KBM-7 (cell line): ENCODE measurements around the gene NTRK3.

ENCODE experiments used
- DNase-seq: peaks from one replicate; pipeline ENCODE4 v3.0.0-alpha.2; 2015
- in situ Hi-C: fragments of 300-500 bp; cut with MboI; formaldehyde crosslinking; loops from 2 replicates; pipeline ENCODE4 v1.14.3; 2020; ENCODE audit warnings: low sequenced_read_pairs, low pct_unique_long_range_greater_than_20kb, mixed read lengths

Gene NTRK3

GRCh38 chr15:88020806-88021205, 235.7 kb downstream of the NTRK3 start:
- DNase-seq: no peak
- in situ Hi-C loops: no loop called here

- in situ Hi-C loops: no loop called here
- DNase-seq: no peak
Measured at GRCh38 chr15:88019656-88020055, 236.9 kb downstream of the NTRK3 start.

- DNase-seq: no peak
- in situ Hi-C loops: no loop called here
Measured at GRCh38 chr15:88018869-88019641, 237.5 kb downstream of the NTRK3 start.

- in situ Hi-C loops: no loop called here
Measured at GRCh38 chr15:88017753-88018152, 238.8 kb downstream of the NTRK3 start.

GRCh38 chr15:88016406-88016805, 240.1 kb downstream of the NTRK3 start:
- in situ Hi-C loops: no loop called here
- no peak for DNase-seq

More at GRCh38 chr15:88017753-88018152, 238.8 kb downstream of the NTRK3 start:
- DNase-seq: no peak

GRCh38 chr15:88015228-88015860, 241.2 kb downstream of the NTRK3 start:
- no peak for DNase-seq
- in situ Hi-C loops: no loop called here

- in situ Hi-C loops: no loop called here
- DNase-seq: no peak
Measured at GRCh38 chr15:88014454-88015160, 241.9 kb downstream of the NTRK3 start.

GRCh38 chr15:88013111-88013510, 243.4 kb downstream of the NTRK3 start:
- DNase-seq: no peak
- in situ Hi-C loops: no loop called here

GRCh38 chr15:88012688-88013087, 243.9 kb downstream of the NTRK3 start:
- DNase-seq: no peak
- in situ Hi-C loops: no loop called here

GRCh38 chr15:88012233-88012632, 244.3 kb downstream of the NTRK3 start:
- in situ Hi-C loops: no loop called here
- DNase-seq: no peak

- DNase-seq: no peak
- in situ Hi-C loops: no loop called here
Measured at GRCh38 chr15:88011533-88011932, 245.0 kb downstream of the NTRK3 start.

GRCh38 chr15:88006146-88006545, 250.4 kb downstream of the NTRK3 start:
- in situ Hi-C loops: no loop called here

GRCh38 chr15:88004399-88004798, 252.1 kb downstream of the NTRK3 start:
- no peak for DNase-seq
- in situ Hi-C loops: no loop called here

More at GRCh38 chr15:88006146-88006545, 250.4 kb downstream of the NTRK3 start:
- no peak for DNase-seq

GRCh38 chr15:88003541-88004327, 252.8 kb downstream of the NTRK3 start:
- DNase-seq: no peak
- in situ Hi-C loops: no loop called here

GRCh38 chr15:88002706-88003105, 253.8 kb downstream of the NTRK3 start:
- peak; percentile 3 for DNase-seq
- in situ Hi-C loops: no loop called here

GRCh38 chr15:87998630-87999029, 257.9 kb downstream of the NTRK3 start:
- DNase-seq: no peak
- in situ Hi-C loops: no loop called here

- in situ Hi-C loops: no loop called here
- DNase-seq: no peak
Measured at GRCh38 chr15:87986776-87987175, 269.8 kb downstream of the NTRK3 start.

- no peak for DNase-seq
- in situ Hi-C loops: no loop called here
Measured at GRCh38 chr15:87985451-87985850, 271.1 kb downstream of the NTRK3 start.

GRCh38 chr15:87981969-87982368, 274.6 kb downstream of the NTRK3 start:
- DNase-seq: no peak
- in situ Hi-C loops: no loop called here
